ENCODE measurements around the gene SLCO2B1. TPM values are rescaled to one million over a fixed set of nuclear protein-coding genes. Genes with fewer than 3 reads are reported as not detected.

Gene SLCO2B1
- total RNA-seq, 1 experiment from 2014 or later, result not detected

GRCh38 chr11:75135021-75135650 is 15.8 kb upstream of the SLCO2B1 start:
- TF ChIP-seq CTCF (IDR thresholded peaks at IDR 0.05; ENCODE audit: unreplicated experiment), result no peak
- H3K27ac Mint-ChIP-seq (ENCODE audit: low read depth, unreplicated experiment), result no peak overlapping the region
- peaks cover 4% of the 10 kb centered on the region for H3K36me3 Mint-ChIP-seq (ENCODE audit: insufficient read depth, unreplicated experiment)
- H3K27me3 Mint-ChIP-seq (ENCODE audit: insufficient read depth, unreplicated experiment), result peaks cover 74% of the 10 kb centered on the region
- ChIA-PET CTCF (interaction anchor here (0.6 to 3.2 kb wide), 4 partner anchors 9 to 433 kb away, joined by 3 to 15 read pairs (median 3); no protein-coding TSS in a partner anchor), POLR2A (interaction anchor here (1.4 kb wide), 1 partner anchor 113 kb away, joined by 4 read pairs; no protein-coding TSS in a partner anchor)
- no peaks in the 10 kb centered on the region for H3K4me1 Mint-ChIP-seq (ENCODE audit: insufficient read depth, unreplicated experiment)
- no peak for DNase-seq (ENCODE audit: unreplicated experiment)
- intact Hi-C loops (cut with micrococcal nuclease), result no loop called here
- H3K4me3 Mint-ChIP-seq (ENCODE audit: unreplicated experiment), result no peak overlapping the region
- peaks cover 8% of the 10 kb centered on the region for H3K9me3 Mint-ChIP-seq (ENCODE audit: unreplicated experiment)
- BruUV-seq (replicated peaks), result no TSS peak

- intact Hi-C loops (cut with micrococcal nuclease), result no loop called here
- no TSS peak for BruUV-seq (replicated peaks)
- Mint-ChIP-seq H3K27ac (ENCODE audit: low read depth, unreplicated experiment) (no peak overlapping the region), H3K4me3 (ENCODE audit: unreplicated experiment) (no peak overlapping the region), H3K36me3 (ENCODE audit: insufficient read depth, unreplicated experiment) (peaks cover 4% of the 10 kb centered on the region), H3K9me3 (ENCODE audit: unreplicated experiment) (peaks cover 6% of the 10 kb centered on the region), H3K4me1 (ENCODE audit: insufficient read depth, unreplicated experiment) (no peaks in the 10 kb centered on the region), H3K27me3 (ENCODE audit: insufficient read depth, unreplicated experiment) (peaks cover 69% of the 10 kb centered on the region)
- TF ChIP-seq CTCF (IDR thresholded peaks at IDR 0.05; ENCODE audit: unreplicated experiment), result no peak
- DNase-seq (ENCODE audit: unreplicated experiment), result no peak
- ChIA-PET POLR2A (interaction anchor here (1.4 kb wide), 1 partner anchor 113 kb away, joined by 4 read pairs; no protein-coding TSS in a partner anchor), CTCF (interaction anchor here (3.2 kb wide), 1 partner anchor 113 kb away, joined by 15 read pairs; no protein-coding TSS in a partner anchor)
These were observed 15.3 kb upstream of the SLCO2B1 start for GRCh38 chr11:75135651-75136050.

GRCh38 chr11:75140269-75141138 is 10.4 kb upstream of the SLCO2B1 start:
- Mint-ChIP-seq H3K4me3 (ENCODE audit: unreplicated experiment) (no peak overlapping the region), H3K36me3 (ENCODE audit: insufficient read depth, unreplicated experiment) (no peaks in the 10 kb centered on the region), H3K9me3 (ENCODE audit: unreplicated experiment) (no peaks in the 10 kb centered on the region), H3K27ac (ENCODE audit: low read depth, unreplicated experiment) (no peak overlapping the region), H3K4me1 (ENCODE audit: insufficient read depth, unreplicated experiment) (peaks cover 16% of the 10 kb centered on the region), H3K27me3 (ENCODE audit: insufficient read depth, unreplicated experiment) (peaks cover 38% of the 10 kb centered on the region)
- no TSS peak for BruUV-seq (replicated peaks)
- ChIA-PET POLR2A (interaction anchor here (0.9 to 1.1 kb wide), 2 partner anchors 64 to 108 kb away, joined by 3 to 4 read pairs; no protein-coding TSS in a partner anchor), CTCF (interaction anchor here (0.5 to 11.3 kb wide), 48 partner anchors 8 to 1067 kb away, joined by 3 to 251 read pairs (median 4); partner anchors contain the start of gene SLCO2B1)
- DNase-seq (ENCODE audit: unreplicated experiment), result peak; percentile 54
- intact Hi-C loops (cut with micrococcal nuclease), result loop anchor here (1.0 to 5.0 kb wide), 2 partner anchors 117 to 213 kb away; no protein-coding TSS in a partner anchor
- TF ChIP-seq CTCF (IDR thresholded peaks at IDR 0.05; ENCODE audit: unreplicated experiment), result peak; percentile 90

GRCh38 chr11:75141166-75141565 is 9.7 kb upstream of the SLCO2B1 start:
- Mint-ChIP-seq H3K4me3 (ENCODE audit: unreplicated experiment) (no peak overlapping the region), H3K9me3 (ENCODE audit: unreplicated experiment) (no peaks in the 10 kb centered on the region), H3K27me3 (ENCODE audit: insufficient read depth, unreplicated experiment) (peaks cover 33% of the 10 kb centered on the region), H3K36me3 (ENCODE audit: insufficient read depth, unreplicated experiment) (no peaks in the 10 kb centered on the region), H3K27ac (ENCODE audit: low read depth, unreplicated experiment) (no peak overlapping the region), H3K4me1 (ENCODE audit: insufficient read depth, unreplicated experiment) (peaks cover 16% of the 10 kb centered on the region)
- no peak for DNase-seq (ENCODE audit: unreplicated experiment)
- TF ChIP-seq CTCF (IDR thresholded peaks at IDR 0.05; ENCODE audit: unreplicated experiment), result no peak
- BruUV-seq (replicated peaks), result no TSS peak
- ChIA-PET POLR2A (interaction anchor here (1.1 kb wide), 1 partner anchor 107 kb away, joined by 4 read pairs; no protein-coding TSS in a partner anchor), CTCF (interaction anchor here (0.7 to 11.3 kb wide), 41 partner anchors 9 to 1067 kb away, joined by 3 to 251 read pairs (median 5); partner anchors contain the start of gene SLCO2B1)
- intact Hi-C loops (cut with micrococcal nuclease), result loop anchor here (5.0 kb wide), 1 partner anchor 214 kb away; no protein-coding TSS in a partner anchor

Measured in MCF 10A (cell line).